Fibroblast of the conjunctiva (primary cell): ENCODE results near the gene OR3A2.
"Not testable (repeated sequence)": the region's sequence is repeated elsewhere in the genome, so short reads cannot be mapped to it uniquely, and the experiment has no call there.

Experiments used
- DNase-seq: peaks from one replicate; pipeline ENCODE4 v3.0.0-alpha.2; 2010; ENCODE audit warnings: low read depth

The OR3A2 gene

GRCh38 chr17:3293548-3293947 lies 92.6 kb downstream of the OR3A2 start:
- DNase-seq, result not testable (repeated sequence)

GRCh38 chr17:3282901-3283300 lies 103.2 kb downstream of the OR3A2 start:
- DNase-seq, result no peak

DNA sequence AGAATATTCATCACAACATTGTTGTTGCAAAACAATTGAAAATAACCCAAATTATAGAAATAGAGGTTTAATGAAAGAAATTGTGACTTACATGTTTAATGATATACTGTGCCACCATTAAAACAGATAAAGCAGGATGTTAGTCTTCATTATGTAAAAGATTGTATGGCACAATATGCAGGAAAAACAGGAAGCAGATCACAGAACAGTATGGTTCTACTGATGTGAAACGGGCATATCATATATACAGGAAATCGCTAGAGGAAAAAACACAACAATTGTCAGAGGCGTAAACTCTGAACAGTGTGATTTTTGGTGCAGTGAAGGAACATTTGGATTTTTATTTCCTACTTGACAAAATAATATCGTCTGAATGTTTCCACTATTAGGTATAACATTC lies 110.0 kb downstream of the OR3A2 start:
- no peak for DNase-seq

- no peak for DNase-seq
Observed at GRCh38 chr17:3271072-3271848, 114.8 kb downstream of the OR3A2 start.

DNA sequence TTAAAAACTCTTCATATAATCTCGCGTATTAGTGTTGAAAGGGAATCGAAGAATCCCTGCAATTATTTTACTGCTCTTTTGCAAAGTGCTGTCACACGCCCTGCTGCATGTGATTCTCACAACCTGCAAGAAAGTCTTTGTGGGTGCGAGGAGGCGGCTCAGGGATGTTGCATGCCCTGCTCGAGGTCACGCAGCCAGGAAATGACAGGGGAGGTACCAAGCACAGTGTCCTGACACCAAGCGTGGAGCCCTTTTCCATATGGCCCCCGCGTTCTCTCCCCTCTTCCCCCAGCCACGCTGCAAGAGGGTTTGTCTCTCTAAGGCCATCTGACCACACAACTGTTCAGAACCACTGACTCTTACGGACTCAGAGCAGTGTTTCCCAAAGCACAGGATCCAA lies 125.5 kb downstream of the OR3A2 start:
- no peak for DNase-seq

DNA sequence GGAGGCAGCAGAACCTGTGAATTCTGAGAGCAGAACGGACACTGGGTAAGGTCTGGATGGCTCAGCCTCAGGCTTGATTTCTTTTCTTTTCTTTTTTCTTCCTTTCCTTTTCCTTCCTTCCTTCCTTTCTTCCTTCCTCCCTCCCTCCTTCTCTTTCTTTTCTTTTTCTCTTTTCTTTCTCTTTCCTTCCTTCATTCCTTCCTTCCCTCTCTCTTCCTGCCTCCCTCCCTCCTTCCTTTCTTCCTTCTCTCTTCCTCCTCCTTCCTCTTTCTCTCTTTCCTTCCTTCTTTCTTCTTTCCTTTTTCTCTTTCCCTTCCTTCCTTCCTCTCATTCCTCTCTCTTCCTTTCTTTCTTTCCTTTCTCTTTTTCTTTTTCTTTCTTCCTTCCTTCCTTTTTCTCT lies 125.9 kb downstream of the OR3A2 start:
- DNase-seq, result no peak

- no peak for DNase-seq
Observed at GRCh38 chr17:3256575-3256974, 129.5 kb downstream of the OR3A2 start.

DNA sequence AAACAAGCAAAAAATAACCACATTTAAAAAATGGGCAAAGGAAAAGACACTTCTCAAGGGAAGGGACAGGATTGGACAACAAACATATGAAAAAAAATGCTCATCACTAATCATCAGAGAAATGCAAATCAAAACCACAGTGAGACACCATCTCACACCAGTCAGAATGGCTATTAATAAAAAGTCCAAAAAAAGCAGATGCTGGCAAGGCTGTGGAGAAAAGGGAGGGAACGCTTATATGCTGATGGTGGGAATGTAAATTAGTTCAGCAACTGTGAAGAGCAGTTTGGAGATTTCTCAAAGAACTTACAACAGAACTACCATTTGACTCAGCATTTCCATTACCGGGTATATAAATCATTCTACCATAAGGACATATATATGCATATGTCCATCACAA lies 137.1 kb downstream of the OR3A2 start:
- not testable (repeated sequence) for DNase-seq

- not testable (repeated sequence) for DNase-seq
Observed at GRCh38 chr17:3244841-3245240, 141.3 kb downstream of the OR3A2 start.

DNA sequence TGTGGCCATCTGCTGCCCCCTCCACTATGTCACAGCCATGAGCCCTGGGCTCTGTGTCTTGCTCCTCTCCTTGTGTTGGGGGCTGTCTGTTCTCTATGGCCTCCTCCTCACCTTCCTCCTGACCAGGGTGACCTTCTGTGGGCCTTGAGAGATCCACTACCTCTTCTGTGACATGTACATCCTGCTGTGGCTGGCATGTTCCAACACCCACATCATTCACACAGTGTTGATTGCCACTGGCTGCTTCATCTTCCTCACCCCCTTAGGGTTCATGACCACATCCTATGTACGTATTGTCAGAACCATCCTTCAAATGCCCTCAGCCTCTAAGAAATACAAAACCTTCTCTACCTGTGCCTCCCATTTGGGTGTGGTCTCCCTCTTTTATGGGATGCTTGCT lies 145.1 kb downstream of the OR3A2 start:
- DNase-seq, result not testable (repeated sequence)

GRCh38 chr17:3238685-3239084 lies 147.4 kb downstream of the OR3A2 start:
- DNase-seq, result not testable (repeated sequence)

DNA sequence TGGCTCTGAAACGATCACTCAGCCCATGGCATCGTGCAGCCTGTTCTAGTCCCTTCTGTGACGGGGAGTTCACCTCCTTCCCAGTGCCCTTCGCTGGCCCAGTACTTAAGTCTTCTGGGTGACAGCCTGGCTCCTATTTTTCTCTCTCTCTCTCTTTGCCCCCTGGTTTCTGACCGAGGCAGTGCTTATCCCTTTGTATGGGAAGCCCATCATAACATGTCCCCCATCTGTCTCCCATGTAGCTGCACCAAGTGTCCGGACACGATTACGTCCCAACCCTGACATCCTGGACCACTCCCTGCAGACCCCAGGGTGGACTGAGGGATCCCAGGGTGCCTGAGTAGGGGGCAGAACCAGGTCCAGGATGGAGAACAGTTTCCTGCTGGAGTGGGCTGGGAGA lies 153.8 kb downstream of the OR3A2 start:
- DNase-seq, result not testable (repeated sequence)
